IMR-90 (cell line): ENCODE data around the gene SNRPA1. TPM values are rescaled to one million over a fixed set of nuclear protein-coding genes. Genes with fewer than 3 reads are reported as not detected.

Experiments used
- ATAC-seq: fragments of 200-7000 bp; cut with Tn5 transposase; 2 replicates; pipeline ENCODE4 v1.9.1; 2020; ENCODE audit warnings: low read depth, mild to moderate bottlenecking, moderate library complexity
- BruUV-seq: library from RNA; stranded (reverse); fragments of 400-500 nt; replicated peaks from 2 replicates; lab custom pipeline; 2021; lab: Mats Ljungman, UMichigan
- CTCF ChIA-PET: fragments of 300-600 bp; formaldehyde crosslinking; extraction: SDS; loops from one replicate; lab custom pipeline; 2021; ENCODE audit warnings: antibody characterized with exemption; lab: Yijun Ruan, JAX
- POLR2A ChIA-PET: fragments of 300-600 bp; sonication (Branson Sonifier 250); formaldehyde crosslinking; loops from one replicate; lab custom pipeline; 2022; ENCODE audit warnings: antibody characterized with exemption; ENCODE audit not compliant: unreplicated experiment; lab: Charles Lee
- DNase-seq: peaks from one replicate; pipeline ENCODE4 v3.0.0; 2013
- H2AFZ ChIP-seq: replicated peaks from 2 replicates; pipeline ENCODE3; 2013; ENCODE audit warnings: low read length, mild to moderate bottlenecking; ENCODE audit not compliant: poor library complexity
- H2AK5ac ChIP-seq: 2 replicates; pipeline ENCODE4 v1.6.1; 2013; ENCODE audit warnings: low read depth, low read length, inconsistent platforms
- H2AK9ac ChIP-seq: replicated peaks from 2 replicates; pipeline ENCODE3; 2013; ENCODE audit warnings: mild to moderate bottlenecking, low read depth, low read length, moderate library complexity; ENCODE audit not compliant: poor library complexity
- H2BK120ac ChIP-seq: 2 replicates; pipeline ENCODE4 v1.6.1; 2013; ENCODE audit warnings: low read depth, low read length, inconsistent platforms
- H2BK15ac ChIP-seq: 3 replicates; pipeline ENCODE4 v1.6.1; 2013; ENCODE audit warnings: low read depth, low read length, inconsistent platforms
- H2BK20ac ChIP-seq: 2 replicates; pipeline ENCODE4 v1.6.1; 2013; ENCODE audit warnings: low read depth, mild to moderate bottlenecking, inconsistent platforms, low read length, moderate library complexity
- H2BK5ac ChIP-seq: 2 replicates; pipeline ENCODE4 v1.6.1; 2013; ENCODE audit warnings: mild to moderate bottlenecking, low read depth, low read length, inconsistent platforms; ENCODE audit not compliant: poor library complexity, severe bottlenecking
- H3K14ac ChIP-seq: replicated peaks from 2 replicates; pipeline ENCODE4 v1.6.1; 2013; ENCODE audit warnings: low read depth, low read length, inconsistent platforms
- H3K18ac ChIP-seq: 2 replicates; pipeline ENCODE4 v1.6.1; 2013; ENCODE audit warnings: low read depth, low read length, control low read depth
- H3K23ac ChIP-seq: 2 replicates; pipeline ENCODE4 v1.6.1; 2013; ENCODE audit warnings: low read depth, low read length, inconsistent platforms
- H3K27ac ChIP-seq: 2 replicates; pipeline ENCODE4 v1.5.1; 2013; ENCODE audit warnings: mild to moderate bottlenecking, control low read depth, low read length; ENCODE audit not compliant: insufficient read depth
- H3K27me3 ChIP-seq: 2 replicates; pipeline ENCODE4 v1.6.1; 2013; ENCODE audit warnings: low read length; ENCODE audit not compliant: control insufficient read depth, insufficient read depth
- H3K36me3 ChIP-seq: 2 replicates; pipeline ENCODE4 v1.6.1; 2013; ENCODE audit warnings: low read length, mixed read lengths; ENCODE audit not compliant: control insufficient read depth, insufficient read depth
- H3K4ac ChIP-seq: 2 replicates; pipeline ENCODE4 v1.6.1; 2013; ENCODE audit warnings: low read depth, low read length, inconsistent platforms
- H3K4me1 ChIP-seq: 2 replicates; pipeline ENCODE4 v1.6.1; 2013; ENCODE audit warnings: low read length, mixed read lengths; ENCODE audit not compliant: control insufficient read depth, insufficient read depth
- H3K4me2 ChIP-seq: 2 replicates; pipeline ENCODE4 v1.6.1; 2013; ENCODE audit warnings: low read depth, mild to moderate bottlenecking, control low read depth, low read length, moderate library complexity
- H3K4me3 ChIP-seq: 2 replicates; pipeline ENCODE4 v1.5.1; 2013; ENCODE audit warnings: low read depth, mild to moderate bottlenecking, control low read depth, low read length, moderate library complexity; ENCODE audit not compliant: insufficient read depth
- H3K56ac ChIP-seq: 2 replicates; pipeline ENCODE4 v1.6.1; 2013; ENCODE audit warnings: low read length, inconsistent platforms; ENCODE audit not compliant: insufficient read depth; ENCODE audit errors: extremely low read depth
- H3K79me1 ChIP-seq, 2 experiments: 2 replicates each; pipeline ENCODE4 v1.6.1; 2013; ENCODE audit warnings: low read length in 2 of 2, inconsistent platforms in 1 of 2, low read depth in 1 of 2
- H3K9ac ChIP-seq: 2 replicates; pipeline ENCODE4 v1.6.1; 2013; ENCODE audit warnings: low read depth, low read length, control low read depth
- H3K9me1 ChIP-seq: 2 replicates; pipeline ENCODE4 v1.6.1; 2013; ENCODE audit warnings: low read length, inconsistent platforms; ENCODE audit not compliant: insufficient read depth
- H3K9me3 ChIP-seq: 2 replicates; pipeline ENCODE4 v1.6.1; 2013; ENCODE audit warnings: low read length; ENCODE audit not compliant: control insufficient read depth, insufficient read depth
- H4K20me1 ChIP-seq: 2 replicates; pipeline ENCODE4 v1.6.1; 2013; ENCODE audit warnings: low read length, inconsistent platforms; ENCODE audit not compliant: insufficient read depth
- H4K5ac ChIP-seq: 2 replicates; pipeline ENCODE4 v1.6.1; 2013; ENCODE audit warnings: mild to moderate bottlenecking, low read depth, low read length, control low read depth
- H4K8ac ChIP-seq, 2 experiments: 2 replicates each; pipeline ENCODE4 v1.6.1; 2013; ENCODE audit warnings: low read depth in 2 of 2, low read length in 2 of 2, control low read depth in 1 of 2, inconsistent platforms in 1 of 2
- H4K91ac ChIP-seq: 2 replicates; pipeline ENCODE4 v1.6.1; 2013; ENCODE audit warnings: low read depth, low read length, inconsistent platforms; ENCODE audit not compliant: insufficient read depth
- MAZ ChIP-seq: IDR thresholded peaks from 2 replicates; pipeline ENCODE4 v1.6.1; 2012; ENCODE audit warnings: low read depth, mild to moderate bottlenecking, low read length, improper control_type of control experiment, moderate library complexity, borderline replicate concordance
- NFE2L2 ChIP-seq: fragments of 150-350 bp; IDR thresholded peaks from 2 replicates; pipeline ENCODE4 v1.6.1; 2016; ENCODE audit warnings: low read depth, mild to moderate bottlenecking, low read length
- WGBS, 2 experiments: methylation state at CpG; one replicate each; pipeline versions ENCODE4 v1.1.5 to v1.1.7; 2013; ENCODE audit warnings: missing lambda C conversion rate in 2 of 2; ENCODE audit not compliant: insufficient read length in 1 of 2; ENCODE audit errors: extremely low coverage in 2 of 2; 5-methylcytosine and 5-hydroxymethylcytosine counted together
- dilution Hi-C: fragments of 300-500 bp; cut with HindIII; formaldehyde crosslinking; loops from one replicate; pipeline ENCODE4 v1.14.3; 2018; ENCODE audit warnings: low sequenced_read_pairs; ENCODE audit not compliant: unreplicated experiment
- in situ Hi-C: fragments of 300-500 bp; cut with MboI; formaldehyde crosslinking; loops from 3 replicates; pipeline ENCODE4 v1.14.3; 2019; ENCODE audit warnings: low sequenced_read_pairs, inconsistent platforms, mixed read lengths
- intact Hi-C: fragments of 100-400 bp; cut with micrococcal nuclease; formaldehyde crosslinking; loops from 2 replicates; pipeline ENCODE4 v1.10.0; 2022
- polyA plus RNA-seq, 3 experiments: library from polyadenylated mRNA; depleted of rRNA; stranded (reverse); fragments of >200 nt; gene quantifications; 2 replicates each; pipeline ENCODE4 v1.2.3, GENCODE V29; 2012; ENCODE audit warnings: low replicate concordance in 1 of 3
- total RNA-seq: library from RNA; depleted of rRNA; stranded (reverse); fragments of >200 nt; gene quantifications from 2 replicates; pipeline ENCODE4 v1.2.3, GENCODE V29; 2012

SNRPA1 gene
- total and polyA plus RNA-seq, 2 of the 4 experiments (the other 2 are of a cell fraction), result 37.1 to 79.9 TPM

GRCh38 chr15:101338502-101339057 is 43.5 kb upstream of the SNRPA1 start:
- Histone ChIP-seq H2BK20ac (no peak overlapping the region), H3K18ac (no peak overlapping the region), H2AK5ac (no peak overlapping the region), H3K4me2 (no peak overlapping the region), H4K20me1 (no peaks in the 10 kb centered on the region), H3K23ac (no peak overlapping the region), H3K14ac (no peak overlapping the region), H2BK15ac (no peak overlapping the region), H3K4me3 (no peak overlapping the region), H2BK5ac (no peak overlapping the region), H3K4me1 (no peaks in the 10 kb centered on the region), H4K91ac (no peak overlapping the region), H3K9me3 (peaks cover 2% of the 10 kb centered on the region; the same call in 1 of the 2 replicates), H3K56ac (no peak overlapping the region), H4K5ac (no peak overlapping the region), H2AFZ (no peak overlapping the region), H3K4ac (no peak overlapping the region), H3K27ac (no peak overlapping the region), H3K9me1 (no peaks in the 10 kb centered on the region), H4K8ac (no peak overlapping the region), H3K79me1 (no peaks in the 10 kb centered on the region), H3K9ac (no peak overlapping the region), H3K27me3 (peaks cover 5% of the 10 kb centered on the region), H2AK9ac (peak overlapping the region; percentile 65), H3K36me3 (no peaks in the 10 kb centered on the region), H2BK120ac (no peak overlapping the region)
- no peak for TF ChIP-seq NFE2L2
- no peak for TF ChIP-seq MAZ
- no peak for ATAC-seq
- ChIA-PET CTCF (no interaction called here), POLR2A (interaction anchor here (0.6 kb wide), 1 partner anchor 45 kb away, joined by 5 read pairs; no protein-coding TSS in a partner anchor)
- BruUV-seq, result no TSS peak
- no peak for DNase-seq
- in situ Hi-C loops, result no loop called here
- dilution Hi-C loops, result no loop called here
- WGBS, 2 experiments, result no CpG with 5 or more reads among the region's 1 CpG
- intact Hi-C loops, result no loop called here
